Transverse colon (tissue), 4 donors: ENCODE results near the gene SETX. TPM values are rescaled to one million over a fixed set of nuclear protein-coding genes. Genes with fewer than 3 reads are reported as not detected.

Experiments used
- DNase-seq: peaks from one replicate; pipeline ENCODE4 v3.0.0-alpha.2; 2019
- H3K27ac ChIP-seq, 4 donors: fragments of 200-600 bp; sonication (generic); 2 replicates each; pipeline ENCODE4 v1.5.1; 2016 to 2018; ENCODE audit warnings: inconsistent platforms in 4 of 4
- H3K27me3 ChIP-seq: fragments of 200-600 bp; sonication (generic); 2 replicates; pipeline ENCODE4 v1.5.1; 2017; ENCODE audit warnings: inconsistent platforms
- H3K36me3 ChIP-seq, 4 donors: fragments of 200-600 bp; sonication (generic); 2 replicates each; pipeline ENCODE4 v1.5.1; 2017 to 2019; ENCODE audit warnings: inconsistent platforms in 4 of 4
- H3K4me1 ChIP-seq, 4 donors: fragments of 200-600 bp; sonication (generic); 2 replicates each; pipeline ENCODE4 v1.5.1; 2017 to 2020; ENCODE audit warnings: inconsistent platforms in 4 of 4
- H3K4me3 ChIP-seq, 4 donors: fragments of 200-600 bp; sonication (generic); 1 replicate in 1 of 4; 2 replicates in 3 of 4; pipeline versions ENCODE4 v1.5.1 to v1.6.1; 2017 to 2019; ENCODE audit warnings: inconsistent platforms in 4 of 4
- H3K9me3 ChIP-seq, 2 donors: fragments of 200-600 bp; sonication (generic); 2 replicates each; pipeline ENCODE4 v1.5.1; 2017 to 2019; ENCODE audit warnings: inconsistent platforms in 2 of 2
- CTCF ChIP-seq, 5 experiments: fragments of 200-600 bp in 3 of 5; fragments of 450-650 bp in 2 of 5; sonication (generic) in 3 of 5; IDR thresholded peaks; 1 replicate in 2 of 5; 2 replicates in 3 of 5; pipeline ENCODE4 v1.5.1; 2016 to 2017; ENCODE audit warnings: antibody characterized with exemption in 5 of 5, inconsistent platforms in 3 of 5, mild to moderate bottlenecking in 2 of 5, moderate library complexity in 1 of 5
- EP300 ChIP-seq: sonication (generic); formaldehyde crosslinking; IDR thresholded peaks from one replicate; pipeline ENCODE4 v1.6.1; 2017; ENCODE audit warnings: antibody characterized with exemption, low read depth
- POLR2A ChIP-seq: fragments of 450-650 bp; IDR thresholded peaks from one replicate; pipeline ENCODE4 v1.6.1; 2016; ENCODE audit warnings: antibody characterized with exemption, mild to moderate bottlenecking, moderate library complexity
- POLR2AphosphoS5 ChIP-seq, 3 donors: sonication (generic); formaldehyde crosslinking; IDR thresholded peaks; one replicate each; pipeline ENCODE4 v1.6.1; 2016; ENCODE audit warnings: antibody characterized with exemption in 3 of 3
- WGBS, 2 donors: methylation state at CpG; one replicate each; pipeline ENCODE4 v1.1.5; 2018; ENCODE audit warnings: low coverage in 1 of 2; 5-methylcytosine and 5-hydroxymethylcytosine counted together
- in situ Hi-C, 4 donors: fragments of 200-750 bp; cut with MboI; loops; one replicate each; pipeline versions ENCODE4 v1.15.0 to v1.15.1; 2017; ENCODE audit warnings: low sequenced_read_pairs in 3 of 4, low pct_ligation_motif_present in 1 of 4, low pct_unique_long_range_greater_than_20kb in 1 of 4
- intact Hi-C: fragments of 100-400 bp; cut with DNase I; formaldehyde crosslinking; loops from one replicate; pipeline ENCODE4 v1.15.1; 2023; ENCODE audit warnings: low total_unique reads
- total RNA-seq, 4 donors: library from RNA; depleted of rRNA; stranded (reverse); fragments of >200 nt; gene quantifications; one replicate each; pipeline ENCODE4 v1.1.0, GENCODE V29; 2016

The SETX gene
- total RNA-seq, 4 donors from 2014 or later, result 27.7 to 70.5 (median 48.5) TPM

- Histone ChIP-seq H3K4me1 (no peaks in the 10 kb centered on the region), H3K27me3 (no peaks in the 10 kb centered on the region), H3K9me3 (no peaks in the 10 kb centered on the region), H3K36me3 (no peaks in the 10 kb centered on the region), H3K27ac (no peak overlapping the region), H3K4me3 (no peak overlapping the region)
- DNase-seq, result no peak
- 57 to 76% methylated on average over 3 of the region's 3 CpGs for WGBS, 2 donors
- TF ChIP-seq EP300 (no peak), POLR2A (no peak), POLR2AphosphoS5 (IDR thresholded peaks at IDR 0.05) (no peak)
- intact Hi-C loops (no loop called here), in situ Hi-C loops (no loop called here)
These were observed 11.2 kb upstream of the SETX start for GRCh38 chr9:132365986-132366385.

GRCh38 chr9:132364068-132364467, 9.3 kb upstream of the SETX start:
- DNase-seq, result no peak
- in situ Hi-C loops (no loop called here), intact Hi-C loops (no loop called here)
- 71 to 90% methylated on average over 2 to 9 of the region's 9 CpGs for WGBS, 2 donors
- no peak overlapping the region for H3K4me3 ChIP-seq
- no peaks in the 10 kb centered on the region for H3K9me3 ChIP-seq
- no peak overlapping the region for H3K27ac ChIP-seq
- no peak for TF ChIP-seq POLR2A
- no peak for TF ChIP-seq CTCF (IDR thresholded peaks at IDR 0.05)
- TF ChIP-seq POLR2AphosphoS5 (IDR thresholded peaks at IDR 0.05), result no peak
- no peak for TF ChIP-seq EP300
- no peaks in the 10 kb centered on the region for H3K4me1 ChIP-seq
- H3K36me3 ChIP-seq, result no peaks in the 10 kb centered on the region
- no peaks in the 10 kb centered on the region for H3K27me3 ChIP-seq

GRCh38 chr9:132357764-132358163, 3.0 kb upstream of the SETX start:
- H3K27me3 ChIP-seq, result no peaks in the 10 kb centered on the region
- H3K4me1 ChIP-seq, result peaks cover 0 to 13% (median 12%) of the 10 kb centered on the region in 4 donors
- TF ChIP-seq EP300 (no peak), POLR2A (no peak), POLR2AphosphoS5 (IDR thresholded peaks at IDR 0.05) (no peak), CTCF (IDR thresholded peaks at IDR 0.05) (no peak)
- H3K36me3 ChIP-seq, result peaks cover 0 to 6% (median 2%) of the 10 kb centered on the region in 4 donors
- in situ Hi-C loops, result no loop called here
- no peak for DNase-seq
- no peak overlapping the region for H3K4me3 ChIP-seq
- no peaks in the 10 kb centered on the region for H3K9me3 ChIP-seq
- no peak overlapping the region for H3K27ac ChIP-seq
- 70 to 87% methylated on average over 3 to 7 of the region's 7 CpGs for WGBS, 2 donors
- intact Hi-C loops, result no loop called here

- DNase-seq, result no peak
- intact Hi-C loops, result no loop called here
- H3K36me3 ChIP-seq, result peaks cover 0 to 16% (median 6%) of the 10 kb centered on the region in 4 donors
- H3K4me1 ChIP-seq, result peaks cover 7 to 27% (median 18%) of the 10 kb centered on the region in 4 donors
- no peaks in the 10 kb centered on the region for H3K27me3 ChIP-seq
- H3K27ac ChIP-seq, result no peak overlapping the region
- TF ChIP-seq EP300, result no peak
- TF ChIP-seq POLR2A, result no peak
- TF ChIP-seq POLR2AphosphoS5 (IDR thresholded peaks at IDR 0.05), result no peak
- TF ChIP-seq CTCF (IDR thresholded peaks at IDR 0.05), result no peak
- no peak overlapping the region for H3K4me3 ChIP-seq
- H3K9me3 ChIP-seq, result no peaks in the 10 kb centered on the region
- WGBS, 2 donors, result 93% methylated on average over 3 to 26 of the region's 26 CpGs
- in situ Hi-C loops, result no loop called here
These were observed 1.6 kb upstream of the SETX start for GRCh38 chr9:132356324-132356924.
